GM06990 (cell line): ENCODE data around the gene TEX26.

Experiments used
- DNase-seq: peaks from one replicate; pipeline ENCODE4 v3.0.0-alpha.2; 2011; ENCODE audit not compliant: insufficient read length; ENCODE audit errors: extremely low read depth
- H3K27me3 ChIP-seq: replicated peaks from 2 replicates; pipeline ENCODE4 v1.6.0; 2011; ENCODE audit warnings: low read length; ENCODE audit not compliant: control insufficient read depth, insufficient read depth
- H3K36me3 ChIP-seq: 2 replicates; pipeline ENCODE4 v1.5.1; 2011; ENCODE audit warnings: low read length; ENCODE audit not compliant: control insufficient read depth, insufficient read depth
- H3K4me3 ChIP-seq: replicated peaks from 2 replicates; pipeline ENCODE4 v1.5.1; 2011; ENCODE audit warnings: low read depth, mild to moderate bottlenecking, control low read depth, low read length
- CTCF ChIP-seq: IDR thresholded peaks from 2 replicates; pipeline ENCODE4 v1.5.1; 2011; ENCODE audit warnings: low read length, control low read depth, mild to moderate bottlenecking, inconsistent platforms; ENCODE audit not compliant: insufficient read depth, poor library complexity, severe bottlenecking

TEX26 gene

GRCh38 chr13:30905932-30906383, 26.5 kb upstream of the TEX26 start, which contains the start of gene MEDAG:
Gene MEDAG, plus strand, starts transcription at chr13:30906271. Its CDS starts 245 bp downstream, at chr13:30906516.
- Histone ChIP-seq H3K4me3 (no peak within 1 kb of the TSS), H3K36me3 (no peaks in the 10 kb centered on the region), H3K27me3 (no peaks in the 10 kb centered on the region; the same call in none of the 2 replicates)
- no peak for TF ChIP-seq CTCF
- DNase-seq, result no peak

DNA sequence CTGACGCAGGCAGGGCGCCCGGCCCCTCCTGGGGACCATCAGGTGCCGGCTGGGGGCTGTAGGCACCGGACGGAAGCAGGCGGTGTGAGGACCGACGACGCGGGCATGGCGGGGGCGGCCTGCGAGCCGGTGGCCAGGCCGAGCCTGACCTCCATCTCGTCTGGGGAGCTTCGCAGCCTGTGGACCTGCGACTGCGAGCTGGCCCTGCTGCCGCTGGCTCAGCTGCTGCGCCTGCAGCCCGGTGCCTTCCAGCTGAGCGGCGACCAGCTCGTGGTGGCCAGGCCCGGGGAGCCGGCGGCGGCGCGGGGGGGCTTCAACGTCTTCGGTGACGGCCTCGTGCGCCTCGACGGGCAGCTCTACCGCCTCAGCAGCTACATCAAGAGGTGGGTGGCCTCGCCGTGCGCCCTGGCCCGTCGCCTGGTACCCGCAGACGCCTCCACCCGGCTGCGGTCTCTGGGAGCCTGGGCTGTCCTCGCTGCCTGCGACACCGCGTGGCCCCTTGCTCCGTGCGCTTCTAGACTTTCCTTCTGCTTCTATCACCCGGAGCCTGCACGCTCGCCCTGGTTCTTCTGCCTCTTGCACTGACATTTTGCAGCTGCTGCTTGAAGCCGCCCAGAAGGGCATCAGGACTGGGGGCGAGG, 25.9 kb upstream of the TEX26 start:
- TF ChIP-seq CTCF, result no peak
- no peak for DNase-seq
- H3K27me3 ChIP-seq, result no peaks in the 10 kb centered on the region; the same call in none of the 2 replicates
- H3K36me3 ChIP-seq, result no peaks in the 10 kb centered on the region
- H3K4me3 ChIP-seq, result no peak overlapping the region

GRCh38 chr13:30907121-30907861, 25.2 kb upstream of the TEX26 start:
- DNase-seq, result no peak
- Histone ChIP-seq H3K27me3 (no peaks in the 10 kb centered on the region; the same call in none of the 2 replicates), H3K36me3 (no peaks in the 10 kb centered on the region), H3K4me3 (no peak overlapping the region)
- TF ChIP-seq CTCF, result no peak

DNA sequence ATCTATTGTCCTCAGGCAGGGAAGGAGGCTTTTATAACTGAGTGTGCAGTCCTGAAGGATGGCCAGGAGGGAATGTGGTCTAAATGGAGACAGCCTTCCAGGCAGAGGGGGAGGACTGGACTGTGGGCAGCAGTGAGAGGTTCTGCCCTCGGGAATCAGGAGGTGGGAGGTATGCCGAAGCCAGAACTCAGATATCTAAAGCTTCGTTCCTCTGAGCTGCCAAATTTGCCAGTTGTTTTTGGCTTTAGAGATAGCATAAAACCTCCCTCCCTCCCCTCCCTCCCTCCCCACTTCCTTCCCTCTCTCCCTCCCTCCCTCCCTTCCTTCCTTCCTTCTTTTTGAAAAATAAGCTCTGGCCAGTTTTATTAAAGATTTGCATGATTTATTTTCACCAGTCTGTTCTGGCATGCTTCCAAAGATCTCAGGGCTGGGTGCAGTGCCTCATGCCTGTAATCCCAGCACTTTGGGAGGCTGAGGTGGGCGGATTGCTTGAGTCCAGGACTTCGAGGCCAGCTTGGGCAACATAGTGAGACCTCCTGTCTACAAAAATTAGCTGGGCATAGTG, 24.0 kb upstream of the TEX26 start:
- H3K4me3 ChIP-seq, result no peak overlapping the region
- no peaks in the 10 kb centered on the region; the same call in none of the 2 replicates for H3K27me3 ChIP-seq
- TF ChIP-seq CTCF, result no peak
- DNase-seq, result no peak
- H3K36me3 ChIP-seq, result no peaks in the 10 kb centered on the region

GRCh38 chr13:30910676-30911075, 21.8 kb upstream of the TEX26 start:
- DNase-seq, result no peak
- Histone ChIP-seq H3K27me3 (no peaks in the 10 kb centered on the region; the same call in 1 of the 2 replicates), H3K4me3 (no peak overlapping the region), H3K36me3 (no peaks in the 10 kb centered on the region)
- TF ChIP-seq CTCF, result no peak
